Endothelial cell of umbilical vein (primary cell): ENCODE results near the gene DUSP10. TPM values are rescaled to one million over a fixed set of nuclear protein-coding genes. Genes with fewer than 3 reads are reported as not detected.

Source experiments
- BruUV-seq: library from RNA; stranded (reverse); fragments of 400-500 nt; replicated peaks from 2 replicates; lab custom pipeline; 2021; lab: Mats Ljungman, UMichigan
- CTCF ChIA-PET: fragments of 300-600, 350-600 bp; sonication (Branson Sonifier 250); formaldehyde crosslinking; loops from one replicate; lab custom pipeline; 2021; ENCODE audit warnings: antibody characterized with exemption, inconsistent platforms; lab: Charles Lee
- POLR2A ChIA-PET: fragments of 300-600, 350-600 bp; sonication (Branson Sonifier 250); formaldehyde crosslinking; loops from one replicate; lab custom pipeline; 2021; ENCODE audit warnings: antibody characterized with exemption, inconsistent platforms; lab: Charles Lee
- DNase-seq: peaks from one replicate; pipeline ENCODE4 v3.0.0-alpha.2; 2011; ENCODE audit warnings: low read depth, low spot score
- FAIRE-seq: peaks from 2 replicates; lab custom pipeline; 2011; peaks lifted over from hg19 to GRCh38; lab: Jason Lieb, UNC
- H2AFZ ChIP-seq: 2 replicates; pipeline ENCODE4 v1.6.0; 2012; ENCODE audit warnings: low read depth, low read length, control low read depth, inconsistent platforms
- H3K27ac ChIP-seq: 2 replicates; pipeline ENCODE4 v1.5.1; 2011; ENCODE audit warnings: low read depth, mild to moderate bottlenecking, control low read depth, low read length, moderate library complexity; ENCODE audit not compliant: insufficient read depth
- H3K27me3 ChIP-seq, 2 experiments: 2 replicates each; pipeline versions ENCODE4 v1.6.0 to v1.6.1; 2011; ENCODE audit warnings: low read length in 2 of 2, mixed read lengths in 1 of 2; ENCODE audit not compliant: control insufficient read depth in 2 of 2, insufficient read depth in 2 of 2
- H3K36me3 ChIP-seq, 2 experiments: 2 replicates in 1 of 2; 3 replicates in 1 of 2; pipeline ENCODE4 v1.5.1; 2011; ENCODE audit warnings: low read length in 2 of 2, mild to moderate bottlenecking in 1 of 2, moderate library complexity in 1 of 2; ENCODE audit not compliant: control insufficient read depth in 2 of 2, insufficient read depth in 2 of 2; ENCODE audit errors: extremely low read depth in 1 of 2
- H3K4me1 ChIP-seq: 3 replicates; pipeline ENCODE4 v1.5.1; 2011; ENCODE audit warnings: mild to moderate bottlenecking, low read length; ENCODE audit not compliant: control insufficient read depth, insufficient read depth; ENCODE audit errors: extremely low read depth
- H3K4me2 ChIP-seq: 2 replicates; pipeline ENCODE4 v1.6.1; 2011; ENCODE audit warnings: low read length, control low read depth, mixed read lengths; ENCODE audit not compliant: insufficient read depth
- H3K4me3 ChIP-seq, 3 experiments: fragments of 200-600 bp in 1 of 3; sonication (generic), shearing (Covaris generic) in 1 of 3; replicated peaks in 1 of 3; 2 replicates each; pipeline ENCODE4 v1.5.1; 2011 to 2016; ENCODE audit warnings: control low read depth in 3 of 3, low read length in 3 of 3, mild to moderate bottlenecking in 2 of 3, inconsistent platforms in 1 of 3, low read depth in 1 of 3, moderate library complexity in 1 of 3; ENCODE audit not compliant: insufficient read depth in 1 of 3
- H3K79me2 ChIP-seq: 2 replicates; pipeline ENCODE4 v1.6.0; 2012; ENCODE audit warnings: low read length, inconsistent platforms; ENCODE audit not compliant: control insufficient read depth, insufficient read depth
- H3K9ac ChIP-seq: replicated peaks from 2 replicates; pipeline ENCODE3; 2011; ENCODE audit warnings: low read length, control low read depth; ENCODE audit not compliant: insufficient read depth; ENCODE audit errors: extremely low read depth
- H3K9me1 ChIP-seq: replicated peaks from 3 replicates; pipeline ENCODE4 v1.6.0; 2011; ENCODE audit warnings: mild to moderate bottlenecking, low read length; ENCODE audit not compliant: control insufficient read depth, insufficient read depth; ENCODE audit errors: extremely low read depth
- H3K9me3 ChIP-seq: replicated peaks from 2 replicates; pipeline ENCODE4 v1.5.1; 2012; ENCODE audit warnings: low read length, inconsistent platforms; ENCODE audit not compliant: control insufficient read depth, insufficient read depth
- H4K20me1 ChIP-seq: replicated peaks from 2 replicates; pipeline ENCODE3; 2011; ENCODE audit warnings: mild to moderate bottlenecking, low read length; ENCODE audit not compliant: control insufficient read depth, insufficient read depth; ENCODE audit errors: extremely low read depth
- CTCF ChIP-seq, 2 donors: IDR thresholded peaks; 1 replicate in 1 of 2; 2 replicates in 1 of 2; pipeline ENCODE4 v1.5.1; 2011; ENCODE audit warnings: low read length in 2 of 2, mild to moderate bottlenecking in 2 of 2, moderate library complexity in 2 of 2, control low read depth in 1 of 2, inconsistent platforms in 1 of 2, low read depth in 1 of 2; ENCODE audit not compliant: insufficient read depth in 1 of 2; ENCODE audit errors: extremely low read depth in 1 of 2
- EZH2 ChIP-seq: IDR thresholded peaks from 2 replicates; pipeline ENCODE4 v1.6.1; 2012; ENCODE audit warnings: borderline replicate concordance, low read depth, mild to moderate bottlenecking, moderate library complexity, low read length, inconsistent platforms; ENCODE audit not compliant: severe bottlenecking
- FOS ChIP-seq: IDR thresholded peaks from 2 replicates; pipeline ENCODE4 v1.6.1; 2011; ENCODE audit warnings: mild to moderate bottlenecking, low read length, moderate library complexity, borderline replicate concordance; ENCODE audit not compliant: insufficient read depth
- GATA2 ChIP-seq: IDR thresholded peaks from 2 replicates; pipeline ENCODE4 v1.7.0; 2011; ENCODE audit warnings: low read depth, mild to moderate bottlenecking, moderate library complexity, mixed read lengths, low read length; ENCODE audit not compliant: insufficient read length, insufficient read depth
- JUN ChIP-seq: IDR thresholded peaks from 2 replicates; pipeline ENCODE4 v1.6.1; 2011; ENCODE audit warnings: borderline replicate concordance, low read depth; ENCODE audit not compliant: insufficient read length, insufficient read depth
- MYC ChIP-seq: IDR thresholded peaks from one replicate; pipeline ENCODE4 v1.6.1; 2011; ENCODE audit warnings: mild to moderate bottlenecking, low read depth, low read length
- POLR2AphosphoS5 ChIP-seq: IDR thresholded peaks from 2 replicates; pipeline ENCODE4 v1.6.1; 2012; ENCODE audit warnings: low read depth, mild to moderate bottlenecking, control low read depth, low read length, moderate library complexity; ENCODE audit not compliant: insufficient read depth
- dilution Hi-C: fragments of 300-500 bp; cut with MboI; formaldehyde crosslinking; loops from one replicate; pipeline ENCODE4 v1.15.0; 2019; ENCODE audit warnings: low sequenced_read_pairs; ENCODE audit not compliant: extremely low pct_ligation_motif_present
- intact Hi-C: fragments of 100-400 bp; cut with micrococcal nuclease; formaldehyde crosslinking; loops from one replicate; pipeline ENCODE4 v1.10.0; 2022
- polyA plus RNA-seq, 4 experiments: library from polyadenylated mRNA; depleted of rRNA in 3 of 4; stranded (reverse) in 3 of 4; unstranded in 1 of 4; fragments of >200 nt; gene quantifications; 2 replicates each; pipeline versions ENCODE4 v1.2.1 to v1.2.3, GENCODE V29; 2011 to 2012; ENCODE audit warnings: missing spikeins in 1 of 4
- total RNA-seq: library from RNA; stranded (reverse); gene quantifications from 2 replicates; pipeline ENCODE4 v1.2.3, GENCODE V29; 2021
- TF ChIP-seq, protein P1 (sequence below): IDR thresholded peaks from 2 replicates; pipeline ENCODE4 v1.6.1; 2011; ENCODE audit not compliant: insufficient read depth, insufficient read length

Gene DUSP10
- total and polyA plus RNA-seq, 2 donors (not counting 3 experiments of a cell fraction or from before 2014, with no cell fraction given), result 1.6 to 1.9 TPM

GRCh38 chr1:221753828-221754188 lies 11.9 kb upstream of the DUSP10 start:
- Histone ChIP-seq H3K27ac (no peak overlapping the region), H3K4me3 (no peak overlapping the region), H3K9me3 (no peaks in the 10 kb centered on the region), H3K4me1 (peaks cover 7% of the 10 kb centered on the region), H3K27me3 (peaks cover 0 to 1% of the 10 kb centered on the region in 2 experiments), H3K9ac (no peak overlapping the region), H3K4me2 (no peak overlapping the region), H2AFZ (no peak overlapping the region), H3K79me2 (no peaks in the 10 kb centered on the region), H4K20me1 (no peaks in the 10 kb centered on the region), H3K36me3 (no peaks in the 10 kb centered on the region), H3K9me1 (no peaks in the 10 kb centered on the region)
- dilution Hi-C loops, result no loop called here
- ChIA-PET CTCF (no interaction called here), POLR2A (no interaction called here)
- intact Hi-C loops, result no loop called here
- DNase-seq (no peak), FAIRE-seq (no peak)
- no TSS peak for BruUV-seq
- TF ChIP-seq POLR2AphosphoS5 (no peak), JUN (no peak), GATA2 (no peak), EZH2 (no peak), MYC (no peak), FOS (no peak), CTCF (IDR thresholded peaks at IDR 0.05; ENCODE audit: extremely low read depth in 1 of 2, insufficient read depth in 1 of 2, low read depth in 1 of 2, low read length in 2 of 2) (no peak)
- TF ChIP-seq, protein P1, sequence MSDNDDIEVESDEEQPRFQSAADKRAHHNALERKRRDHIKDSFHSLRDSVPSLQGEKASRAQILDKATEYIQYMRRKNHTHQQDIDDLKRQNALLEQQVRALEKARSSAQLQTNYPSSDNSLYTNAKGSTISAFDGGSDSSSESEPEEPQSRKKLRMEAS, result no peak
